ENCODE results near the gene INTS6L.

- TF ChIP-seq CTCF (IDR thresholded peaks at IDR 0.05) (no peak), POLR2A (IDR thresholded peaks at IDR 0.05) (no peak)
Measured at GRCh38 chrX:135522878-135523693, 2.6 kb downstream of the INTS6L start.

All from uterus (tissue), 2 donors.